Brain microvascular endothelial cell (primary cell): Measurements from ENCODE around the gene SLC9A1.

Experiments used
- DNase-seq: peaks from one replicate; pipeline ENCODE4 v3.0.0-alpha.2; 2020
- H3K27ac ChIP-seq: fragments of 250-450 bp; sonication (Bioruptor Pico); 2 replicates; pipeline ENCODE4 v1.5.1; 2020; ENCODE audit warnings: mild to moderate bottlenecking, moderate library complexity
- H3K27me3 ChIP-seq: fragments of 250-450 bp; sonication (Bioruptor Pico); replicated peaks from 2 replicates; pipeline ENCODE4 v1.5.1; 2020; ENCODE audit warnings: mild to moderate bottlenecking
- H3K36me3 ChIP-seq: fragments of 250-450 bp; sonication (Bioruptor Pico); replicated peaks from 2 replicates; pipeline ENCODE4 v1.5.1; 2020; ENCODE audit warnings: mild to moderate bottlenecking
- H3K4me3 ChIP-seq: 2 replicates; pipeline ENCODE4 v1.5.1; 2011; ENCODE audit warnings: low read depth, mild to moderate bottlenecking, control low read depth, low read length, moderate library complexity
- in situ Hi-C: cut with HindIII; loops from 2 replicates; pipeline ENCODE4 v1.10.0; 2017; ENCODE audit warnings: low sequenced_read_pairs, low pct_ligation_motif_present
- TF ChIP-seq, protein P1 (sequence below): IDR thresholded peaks from 2 replicates; pipeline ENCODE4 v1.5.1; 2011; ENCODE audit warnings: low read depth, mild to moderate bottlenecking, moderate library complexity, low read length, control low read depth, inconsistent platforms; ENCODE audit errors: missing control alignments

Gene SLC9A1

DNA sequence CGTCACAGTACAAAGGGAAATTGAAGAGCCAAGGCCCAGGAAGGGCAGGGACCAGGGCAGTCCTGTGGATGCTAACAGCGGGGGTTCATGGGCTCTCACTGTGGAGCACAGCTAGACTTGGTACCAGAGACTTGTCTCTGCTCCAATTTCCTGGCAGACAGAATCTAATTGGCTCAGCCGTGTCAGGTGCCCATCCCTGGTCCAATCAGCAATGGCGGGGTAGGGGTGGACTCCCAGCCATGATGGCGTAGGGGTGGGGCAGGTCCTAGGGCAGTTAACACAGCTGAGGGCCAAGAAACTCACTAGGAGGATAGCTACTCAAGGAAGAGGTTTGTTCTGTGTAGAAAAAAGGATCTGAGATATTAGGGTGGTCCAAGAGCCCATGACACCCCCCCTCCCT, 102.4 kb downstream of the SLC9A1 start:
- H3K27ac ChIP-seq, result no peak overlapping the region
- no peak overlapping the region for H3K4me3 ChIP-seq
- TF ChIP-seq, protein P1, sequence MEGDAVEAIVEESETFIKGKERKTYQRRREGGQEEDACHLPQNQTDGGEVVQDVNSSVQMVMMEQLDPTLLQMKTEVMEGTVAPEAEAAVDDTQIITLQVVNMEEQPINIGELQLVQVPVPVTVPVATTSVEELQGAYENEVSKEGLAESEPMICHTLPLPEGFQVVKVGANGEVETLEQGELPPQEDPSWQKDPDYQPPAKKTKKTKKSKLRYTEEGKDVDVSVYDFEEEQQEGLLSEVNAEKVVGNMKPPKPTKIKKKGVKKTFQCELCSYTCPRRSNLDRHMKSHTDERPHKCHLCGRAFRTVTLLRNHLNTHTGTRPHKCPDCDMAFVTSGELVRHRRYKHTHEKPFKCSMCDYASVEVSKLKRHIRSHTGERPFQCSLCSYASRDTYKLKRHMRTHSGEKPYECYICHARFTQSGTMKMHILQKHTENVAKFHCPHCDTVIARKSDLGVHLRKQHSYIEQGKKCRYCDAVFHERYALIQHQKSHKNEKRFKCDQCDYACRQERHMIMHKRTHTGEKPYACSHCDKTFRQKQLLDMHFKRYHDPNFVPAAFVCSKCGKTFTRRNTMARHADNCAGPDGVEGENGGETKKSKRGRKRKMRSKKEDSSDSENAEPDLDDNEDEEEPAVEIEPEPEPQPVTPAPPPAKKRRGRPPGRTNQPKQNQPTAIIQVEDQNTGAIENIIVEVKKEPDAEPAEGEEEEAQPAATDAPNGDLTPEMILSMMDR, result no peak
- no peaks in the 10 kb centered on the region for H3K27me3 ChIP-seq
- in situ Hi-C loops, result loop anchor here (25.0 kb wide), 1 partner anchor 90 kb away; the partner anchor contains the start of gene KDF1
- no peaks in the 10 kb centered on the region for H3K36me3 ChIP-seq
- no peak for DNase-seq

DNA sequence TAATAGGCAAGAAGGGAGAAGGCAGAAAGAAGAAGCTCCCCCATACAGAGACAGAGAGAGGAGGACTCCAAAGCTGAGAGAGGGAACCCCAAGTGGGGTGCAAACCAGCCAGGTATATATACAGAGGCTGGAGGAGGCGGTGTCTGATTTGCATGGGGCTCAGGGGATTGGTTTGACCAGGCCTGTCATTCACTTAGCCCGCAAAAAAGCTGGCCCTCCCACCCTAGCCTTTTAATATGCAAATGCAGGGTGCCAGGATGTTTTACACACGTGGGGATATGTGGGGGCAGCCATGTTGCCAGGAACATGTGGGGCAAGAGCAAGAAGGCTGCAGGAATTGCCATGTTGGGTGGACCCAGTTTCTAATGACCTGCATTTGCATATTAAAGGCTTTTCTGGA, 105.3 kb downstream of the SLC9A1 start:
- in situ Hi-C loops, result loop anchor here (25.0 kb wide), 1 partner anchor 87 kb away; the partner anchor contains the start of gene KDF1
- no peak overlapping the region for H3K4me3 ChIP-seq
- TF ChIP-seq, protein P1, result no peak
- H3K27me3 ChIP-seq, result no peaks in the 10 kb centered on the region
- no peak for DNase-seq
- H3K27ac ChIP-seq, result no peak overlapping the region
- no peaks in the 10 kb centered on the region for H3K36me3 ChIP-seq

DNA sequence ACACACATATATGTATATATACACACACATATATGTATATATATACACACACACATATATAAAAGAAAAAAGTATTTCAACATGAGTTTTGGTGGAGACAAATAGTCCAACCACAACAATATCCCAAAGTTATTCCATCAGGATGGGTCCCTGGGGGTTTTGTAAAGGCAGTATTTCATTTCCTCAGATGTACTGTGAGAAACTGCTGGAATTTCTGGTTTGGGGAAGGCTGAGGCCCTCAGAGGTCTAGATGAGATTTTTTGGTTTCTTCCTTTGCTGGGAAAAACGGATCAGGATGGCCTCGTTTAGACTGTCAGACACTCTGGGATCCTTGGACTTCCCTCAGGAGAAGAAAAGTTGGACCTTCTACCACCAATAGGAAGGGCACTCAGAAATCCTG, 105.8 kb downstream of the SLC9A1 start:
- H3K27me3 ChIP-seq, result no peaks in the 10 kb centered on the region
- no peaks in the 10 kb centered on the region for H3K36me3 ChIP-seq
- in situ Hi-C loops, result no loop called here
- DNase-seq, result no peak
- H3K4me3 ChIP-seq, result no peak overlapping the region
- H3K27ac ChIP-seq, result no peak overlapping the region
- TF ChIP-seq, protein P1, result no peak
